ENCODE results near the gene SEPTIN11.

DNA sequence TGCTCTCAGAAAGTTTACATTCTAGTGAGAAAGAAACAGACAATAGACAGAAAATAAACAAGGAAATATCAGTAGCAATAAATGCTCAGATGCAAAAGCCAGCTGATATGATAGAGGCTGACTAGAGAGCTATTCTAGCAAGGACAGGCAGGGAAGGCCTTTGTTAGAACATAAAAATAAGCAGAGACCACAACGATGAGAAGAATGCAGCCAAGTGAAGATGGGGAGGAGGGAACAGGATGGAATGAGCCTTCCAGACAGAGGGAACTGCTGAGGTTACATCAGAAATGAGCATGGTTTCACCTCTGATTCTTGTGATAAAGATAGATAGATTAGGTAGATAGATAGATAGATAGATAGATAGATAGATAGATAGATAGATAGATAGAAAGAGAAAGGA, 44.0 kb upstream of the SEPTIN11 start:
- TF ChIP-seq, protein P1, sequence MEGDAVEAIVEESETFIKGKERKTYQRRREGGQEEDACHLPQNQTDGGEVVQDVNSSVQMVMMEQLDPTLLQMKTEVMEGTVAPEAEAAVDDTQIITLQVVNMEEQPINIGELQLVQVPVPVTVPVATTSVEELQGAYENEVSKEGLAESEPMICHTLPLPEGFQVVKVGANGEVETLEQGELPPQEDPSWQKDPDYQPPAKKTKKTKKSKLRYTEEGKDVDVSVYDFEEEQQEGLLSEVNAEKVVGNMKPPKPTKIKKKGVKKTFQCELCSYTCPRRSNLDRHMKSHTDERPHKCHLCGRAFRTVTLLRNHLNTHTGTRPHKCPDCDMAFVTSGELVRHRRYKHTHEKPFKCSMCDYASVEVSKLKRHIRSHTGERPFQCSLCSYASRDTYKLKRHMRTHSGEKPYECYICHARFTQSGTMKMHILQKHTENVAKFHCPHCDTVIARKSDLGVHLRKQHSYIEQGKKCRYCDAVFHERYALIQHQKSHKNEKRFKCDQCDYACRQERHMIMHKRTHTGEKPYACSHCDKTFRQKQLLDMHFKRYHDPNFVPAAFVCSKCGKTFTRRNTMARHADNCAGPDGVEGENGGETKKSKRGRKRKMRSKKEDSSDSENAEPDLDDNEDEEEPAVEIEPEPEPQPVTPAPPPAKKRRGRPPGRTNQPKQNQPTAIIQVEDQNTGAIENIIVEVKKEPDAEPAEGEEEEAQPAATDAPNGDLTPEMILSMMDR (optimal IDR thresholded peaks at IDR 0.05 in 1 of 3, IDR thresholded peaks at IDR 0.05 in 1 of 3, conservative IDR thresholded peaks at IDR 0.05 in 1 of 3; ENCODE audit: extremely low read depth in 1 of 3, insufficient read depth in 2 of 3, low read length in 3 of 3) = no peak
- TF ChIP-seq EZH2 (IDR thresholded peaks at IDR 0.05; ENCODE audit: low read length) = no peak

Data from keratinocyte (primary cell).